SK-N-SH (cell line): ENCODE data around the gene COQ9. TPM values are rescaled to one million over a fixed set of nuclear protein-coding genes. Genes with fewer than 3 reads are reported as not detected.

Experiments used
- CTCF ChIA-PET: fragments of 300-600, 350-600 bp; formaldehyde crosslinking; extraction: SDS; loops from one replicate; lab custom pipeline; 2021; lab: Yijun Ruan, JAX
- POLR2A ChIA-PET: fragments of 350-600 bp; sonication (Branson Sonifier 250); formaldehyde crosslinking; extraction: SDS; loops from one replicate; lab custom pipeline; 2020; ENCODE audit warnings: antibody characterized with exemption, inconsistent platforms; lab: Yijun Ruan, JAX
- DNase-seq: peaks from one replicate; pipeline ENCODE4 v3.0.0; 2012
- H2AFZ ChIP-seq: fragments of 200-600 bp; sonication (generic); 2 replicates; pipeline ENCODE4 v1.8.1; 2016; ENCODE audit warnings: antibody characterized with exemption, mild to moderate bottlenecking, low read depth
- H3F3A ChIP-seq: fragments of 200-600 bp; sonication (generic); replicated peaks from 2 replicates; pipeline ENCODE3; 2016; ENCODE audit warnings: antibody characterized with exemption, mild to moderate bottlenecking; ENCODE audit not compliant: insufficient read depth
- H3K27ac ChIP-seq, 2 experiments: fragments of 200-500 bp in 1 of 2; fragments of 200-600 bp in 1 of 2; sonication (Bioruptor generic) in 1 of 2; sonication (generic), shearing (Covaris generic) in 1 of 2; 2 replicates each; pipeline versions ENCODE4 v1.5.1 to v1.6.1; 2014 to 2016; ENCODE audit warnings: low read depth in 2 of 2, inconsistent platforms in 1 of 2, low read length in 1 of 2, mild to moderate bottlenecking in 1 of 2, mixed read lengths in 1 of 2
- H3K27me3 ChIP-seq: fragments of 200-600 bp; sonication (generic), shearing (Covaris generic); 2 replicates; pipeline ENCODE4 v1.6.1; 2016; ENCODE audit warnings: mixed run types; ENCODE audit not compliant: insufficient read depth
- H3K36me3 ChIP-seq, 2 experiments: fragments of 200-500 bp in 1 of 2; fragments of 200-600 bp in 1 of 2; sonication (Bioruptor generic) in 1 of 2; sonication (generic) in 1 of 2; replicated peaks in 1 of 2; 2 replicates each; pipeline versions ENCODE3 to v1.5.1; 2014 to 2016; ENCODE audit warnings: low read length in 1 of 2, mild to moderate bottlenecking in 1 of 2; ENCODE audit not compliant: insufficient read depth in 2 of 2, control insufficient read depth in 1 of 2
- H3K4me1 ChIP-seq, 2 experiments: fragments of 200-500 bp in 1 of 2; fragments of 200-600 bp in 1 of 2; sonication (Bioruptor generic) in 1 of 2; sonication (generic), shearing (Covaris generic) in 1 of 2; 2 replicates each; pipeline versions ENCODE4 v1.5.1 to v1.6.1; 2014 to 2016; ENCODE audit warnings: low read depth in 1 of 2, low read length in 1 of 2, mixed run types in 1 of 2; ENCODE audit not compliant: insufficient read depth in 2 of 2, control insufficient read depth in 1 of 2
- H3K4me2 ChIP-seq: fragments of 200-600 bp; sonication (generic), shearing (Covaris generic); 2 replicates; pipeline ENCODE4 v1.6.1; 2017; ENCODE audit warnings: mixed run types
- H3K4me3 ChIP-seq, 2 experiments: fragments of 200-500 bp in 1 of 2; fragments of 200-600 bp in 1 of 2; sonication (Bioruptor generic) in 1 of 2; sonication (generic), shearing (Covaris generic) in 1 of 2; 2 replicates each; pipeline versions ENCODE4 v1.5.1 to v1.8.1; 2014 to 2016; ENCODE audit warnings: low read depth in 2 of 2, inconsistent platforms in 1 of 2, low read length in 1 of 2, mild to moderate bottlenecking in 1 of 2, mixed read lengths in 1 of 2, moderate library complexity in 1 of 2
- H3K79me2 ChIP-seq: fragments of 200-600 bp; sonication (generic); 2 replicates; pipeline ENCODE4 v1.8.1; 2017; ENCODE audit warnings: mild to moderate bottlenecking; ENCODE audit not compliant: insufficient read depth
- H3K9ac ChIP-seq: fragments of 200-600 bp; sonication (generic); 2 replicates; pipeline ENCODE4 v1.6.1; 2017; ENCODE audit warnings: mixed run types
- H3K9me2 ChIP-seq: fragments of 200-600 bp; sonication (generic); 2 replicates; pipeline ENCODE4 v1.6.1; 2017; ENCODE audit warnings: mixed run types
- H3K9me3 ChIP-seq: fragments of 200-600 bp; sonication (generic); 2 replicates; pipeline ENCODE4 v1.6.1; 2017; ENCODE audit warnings: mixed run types, mild to moderate bottlenecking, moderate library complexity
- H4K20me1 ChIP-seq: fragments of 200-600 bp; sonication (generic); 2 replicates; pipeline ENCODE4 v1.6.1; 2017; ENCODE audit warnings: mild to moderate bottlenecking, mixed run types; ENCODE audit not compliant: insufficient read depth
- CHD2 ChIP-seq: fragments of 150-350 bp; IDR thresholded peaks from 2 replicates; pipeline ENCODE4 v1.6.1; 2018; ENCODE audit warnings: low read length; ENCODE audit not compliant: partially characterized antibody
- FOXJ3 ChIP-seq: sonication (generic); formaldehyde crosslinking; IDR thresholded peaks from 2 replicates; pipeline ENCODE4 v1.5.1; 2020; ENCODE audit warnings: mild to moderate bottlenecking, missing genetic modification reagents
- MAX ChIP-seq: IDR thresholded peaks from 2 replicates; pipeline ENCODE4 v1.4.0; 2012; ENCODE audit warnings: low read depth
- NRF1 ChIP-seq: IDR thresholded peaks from 2 replicates; pipeline ENCODE4 v1.6.1; 2012; ENCODE audit warnings: low read depth, mild to moderate bottlenecking, low read length
- RCOR1 ChIP-seq: fragments of 150-350 bp; IDR thresholded peaks from 2 replicates; pipeline ENCODE4 v1.6.1; 2017; ENCODE audit warnings: antibody characterized with exemption, low read length
- REST ChIP-seq: IDR thresholded peaks from 2 replicates; pipeline ENCODE4 v1.6.1; 2012; ENCODE audit warnings: mild to moderate bottlenecking, low read depth, low read length, moderate library complexity
- RFX5 ChIP-seq: IDR thresholded peaks from 2 replicates; pipeline ENCODE4 v1.6.1; 2012; ENCODE audit warnings: mild to moderate bottlenecking, improper control_type of control experiment, low read length
- RXRA ChIP-seq: IDR thresholded peaks from 2 replicates; pipeline ENCODE4 v1.4.0; 2012; ENCODE audit warnings: low read depth, mild to moderate bottlenecking, borderline replicate concordance
- TEAD4 ChIP-seq: IDR thresholded peaks from 2 replicates; pipeline ENCODE4 v1.4.0; 2012; ENCODE audit warnings: mild to moderate bottlenecking, borderline replicate concordance; ENCODE audit not compliant: insufficient read depth
- USF1 ChIP-seq: IDR thresholded peaks from 2 replicates; pipeline ENCODE4 v1.4.0; 2012; ENCODE audit warnings: low read depth, borderline replicate concordance
- WGBS: methylation state at CpG from one replicate; pipeline ENCODE4 v1.1.6; 2017; ENCODE audit warnings: low lambda C conversion rate; 5-methylcytosine and 5-hydroxymethylcytosine counted together
- polyA plus RNA-seq, 3 experiments: library from polyadenylated mRNA; depleted of rRNA; stranded (reverse); fragments of >200 nt; gene quantifications; 2 replicates each; pipeline ENCODE4 v1.2.3, GENCODE V29; 2012

COQ9 gene
- polyA plus RNA-seq, 1 of the 3 experiments (the other 2 are of a cell fraction): 81.2 TPM

GRCh38 chr16:57472665-57473060 lies 25.4 kb downstream of the COQ9 start (continued):
- TF ChIP-seq FOXJ3 (CRISPR knock-in tag) (peak; percentile 92), MAX (no peak)
- TF ChIP-seq, all 33 proteins: peak for 7

- Histone ChIP-seq H3K27ac (peak overlapping the region in 1 of 2 experiments; percentile 95; a peak in 2 of 4 replicates), H3K9me3 (no peaks in the 10 kb centered on the region), H3K79me2 (peaks cover 7% of the 10 kb centered on the region; the same call in 1 of the 2 replicates), H3K4me3 (no peak overlapping the region), H3K4me1 (peaks cover 0 to 86% of the 10 kb centered on the region in 2 experiments; a peak in 2 of 4 replicates), H3K4me2 (no peak overlapping the region), H3K27me3 (no peaks in the 10 kb centered on the region), H3F3A (peaks cover 4% of the 10 kb centered on the region), H3K9me2 (no peaks in the 10 kb centered on the region), H4K20me1 (0 out of 2 replicates have a peak, but pooled peaks cover 9% of the 10 kb centered on the region), H3K9ac (no peak overlapping the region), H3K36me3 (peaks cover 27 to 62% of the 10 kb centered on the region in 2 experiments), H2AFZ (no peak overlapping the region)
- TF ChIP-seq REST (no peak), RXRA (no peak), USF1 (no peak), NRF1 (no peak), RFX5 (no peak), TEAD4 (no peak), CHD2 (no peak), RCOR1 (no peak)
- WGBS: 91% methylated on average over 4 of the region's 14 CpGs
- ChIA-PET POLR2A (interaction anchor here (1.5 to 5.1 kb wide), 5 partner anchors 10 to 41 kb away, joined by 7 to 52 read pairs (median 10); partner anchors contain the start of genes CIAPIN1, COQ9, DOK4 and POLR2C), CTCF (interaction anchor here (0.9 to 21.0 kb wide), 6 partner anchors 9 to 54 kb away, joined by 3 to 354 read pairs (median 7); partner anchors contain the start of gene POLR2C)
- no peak for DNase-seq
Measured at GRCh38 chr16:57473176-57473840, 26.0 kb downstream of the COQ9 start.
